ENCODE measurements around the gene UGGT1. TPM values are rescaled to one million over a fixed set of nuclear protein-coding genes. Genes with fewer than 3 reads are reported as not detected.

Gene UGGT1
- total RNA-seq, 1 donor from 2014 or later = 102 TPM

Other genes with a start within 250 kb of the UGGT1 start
- 24.4 TPM for gene POLR2D, start 233.0 kb upstream of the UGGT1 start, total RNA-seq (ENCODE audit: unreplicated experiment)
- gene AMMECR1L, start 205.2 kb upstream of the UGGT1 start, total RNA-seq (ENCODE audit: unreplicated experiment) = 26.3 TPM
- 39.4 TPM for gene SAP130, start 63.1 kb upstream of the UGGT1 start, total RNA-seq (ENCODE audit: unreplicated experiment)
- gene HS6ST1, start 227.7 kb downstream of the UGGT1 start, total RNA-seq (ENCODE audit: unreplicated experiment) = 23.3 TPM